GM18907 (cell line): ENCODE measurements around the gene GOLGA6L2.
"Not testable (repeated sequence)": the region's sequence is repeated elsewhere in the genome, so short reads cannot be mapped to it uniquely, and the experiment has no call there.

Experiments used
- ATAC-seq: cut with Tn5 transposase; IDR thresholded peaks from one replicate; pipeline ENCODE4 v1.9.1; 2021; ENCODE audit warnings: mild to moderate bottlenecking, moderate library complexity; ENCODE audit not compliant: unreplicated experiment

The GOLGA6L2 gene, protein sequence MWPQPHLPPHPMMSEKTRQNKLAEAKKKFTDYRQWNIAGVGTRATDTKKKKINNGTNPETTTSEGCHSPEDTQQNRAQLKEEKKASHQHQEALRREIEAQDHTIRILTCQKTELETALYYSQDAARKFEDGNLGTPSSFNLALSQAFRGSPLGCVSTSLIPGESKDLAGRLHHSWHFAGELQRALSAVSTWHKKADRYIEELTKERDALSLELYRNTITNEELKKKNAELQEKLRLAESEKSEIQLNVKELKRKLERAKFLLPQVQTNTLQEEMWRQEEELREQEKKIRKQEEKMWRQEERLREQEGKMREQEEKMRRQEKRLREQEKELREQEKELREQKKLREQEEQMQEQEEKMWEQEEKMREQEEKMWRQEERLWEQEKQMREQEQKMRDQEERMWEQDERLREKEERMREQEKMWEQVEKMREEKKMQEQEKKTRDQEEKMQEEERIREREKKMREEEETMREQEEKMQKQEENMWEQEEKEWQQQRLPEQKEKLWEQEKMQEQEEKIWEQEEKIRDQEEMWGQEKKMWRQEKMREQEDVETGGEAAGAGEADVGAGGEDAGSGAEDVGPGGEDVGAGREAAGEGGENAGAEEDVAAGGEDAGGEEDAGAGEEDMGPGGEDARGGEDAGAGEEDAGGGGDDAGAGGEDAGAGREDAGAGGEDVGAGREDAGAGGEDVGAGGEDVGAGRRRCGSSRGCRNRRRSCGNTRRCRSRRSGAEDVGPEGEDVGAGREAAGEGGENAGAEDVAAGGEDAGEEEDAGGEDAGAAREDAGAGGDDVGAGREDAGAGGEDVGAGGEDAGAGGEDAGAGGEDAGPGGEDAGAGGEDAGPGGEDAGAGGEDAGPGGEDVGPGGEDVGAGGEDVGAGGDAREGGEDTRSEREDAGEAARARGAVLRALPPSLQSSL

DNA sequence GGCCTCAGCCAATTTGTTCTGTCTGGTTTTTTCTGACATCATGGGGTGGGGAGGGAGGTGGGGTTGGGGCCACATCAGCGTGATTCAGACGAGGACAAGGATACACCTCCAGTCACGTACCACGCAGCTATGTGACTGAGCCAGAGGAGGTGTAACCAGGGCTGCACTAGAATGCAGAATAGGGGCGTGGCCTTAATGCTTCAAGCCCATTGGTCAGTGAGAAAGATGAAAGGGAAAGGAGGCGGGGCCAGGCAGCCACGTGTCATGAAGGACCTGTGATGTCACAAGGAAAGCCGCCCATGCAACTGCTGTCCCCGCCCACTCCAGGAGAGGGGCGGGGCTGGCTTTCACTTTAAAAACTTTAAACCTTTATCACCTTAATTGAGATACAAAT, at the start of gene GOLGA6L2:
Gene GOLGA6L2, minus strand, starts transcription at position 137 of the 394 bp plus-strand sequence. Its CDS starts 62 bp downstream, at position 75.
- ATAC-seq = no peak

DNA sequence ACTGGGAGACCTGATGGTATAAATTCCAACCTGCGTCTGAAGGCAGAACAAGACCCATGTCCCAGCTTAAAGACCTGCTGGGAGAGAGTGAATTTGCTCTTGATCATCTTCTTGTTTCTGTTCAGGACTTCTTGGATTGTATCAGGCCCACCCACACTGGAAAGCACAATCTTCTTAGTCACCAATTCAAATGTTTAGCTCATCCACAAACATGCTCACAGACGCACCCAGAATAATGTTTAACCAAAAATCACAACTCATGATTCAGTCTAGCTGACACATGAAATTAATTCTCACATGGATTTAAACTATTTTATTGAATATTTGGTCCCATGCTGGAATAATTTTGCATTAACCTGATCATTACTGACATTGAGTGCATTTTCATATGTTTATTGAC, 37.8 kb upstream of the GOLGA6L2 start:
- ATAC-seq = no peak

DNA sequence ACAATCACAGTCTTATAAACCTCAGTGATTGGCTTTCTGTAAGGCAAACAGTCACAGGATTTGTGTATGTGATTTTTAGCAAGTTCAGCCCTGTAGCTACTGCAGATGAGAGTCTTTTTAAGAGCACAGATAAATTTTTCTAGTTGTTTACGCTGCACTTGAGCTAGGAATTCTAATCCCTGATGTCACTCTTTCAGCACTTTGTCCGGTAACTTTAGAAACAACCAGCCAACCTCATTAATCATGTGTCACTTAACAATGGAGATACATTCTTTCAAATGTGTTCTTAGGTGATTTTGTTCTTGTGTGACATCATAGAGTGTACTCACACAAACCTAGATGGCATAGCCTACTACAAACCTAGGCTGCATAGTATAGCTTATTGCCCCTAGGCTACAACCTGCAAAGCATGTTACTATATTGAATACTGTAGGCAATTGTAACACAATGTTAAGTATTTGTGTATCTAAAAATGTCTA, 36.8 kb upstream of the GOLGA6L2 start:
- ATAC-seq = no peak

DNA sequence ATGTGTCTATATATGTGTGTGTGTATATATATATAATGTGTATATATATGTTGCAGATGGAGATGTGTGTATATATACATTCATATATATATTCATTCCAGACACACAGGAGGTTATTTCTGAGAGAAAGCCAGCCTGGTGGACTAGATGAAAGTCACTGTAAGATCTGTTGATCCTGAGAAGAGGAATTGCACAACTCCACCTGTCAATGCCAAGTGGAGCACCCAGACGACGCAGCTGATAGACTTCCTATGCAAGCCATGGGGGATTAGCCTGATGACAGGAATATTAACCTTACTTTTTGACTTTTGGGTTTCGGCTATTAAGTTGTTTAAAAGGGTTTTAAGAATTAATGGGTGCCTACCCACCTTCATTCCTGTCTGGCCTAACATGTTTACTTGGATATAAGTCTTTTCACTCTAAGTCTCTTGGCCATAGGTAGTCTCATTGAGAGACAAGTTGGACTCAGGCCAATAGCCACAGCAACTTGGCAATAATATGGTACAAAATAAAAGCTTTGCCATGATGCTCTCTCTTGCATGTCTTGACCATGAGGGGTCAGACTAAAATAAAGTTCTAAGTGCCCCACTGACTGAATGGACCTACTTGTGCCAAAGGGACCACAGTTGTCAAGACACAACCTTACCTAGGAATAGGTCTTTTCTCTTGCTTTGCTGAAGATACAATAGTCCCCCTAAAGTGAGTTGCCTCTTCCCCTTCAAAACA, 35.9 kb upstream of the GOLGA6L2 start:
- no peak for ATAC-seq

DNA sequence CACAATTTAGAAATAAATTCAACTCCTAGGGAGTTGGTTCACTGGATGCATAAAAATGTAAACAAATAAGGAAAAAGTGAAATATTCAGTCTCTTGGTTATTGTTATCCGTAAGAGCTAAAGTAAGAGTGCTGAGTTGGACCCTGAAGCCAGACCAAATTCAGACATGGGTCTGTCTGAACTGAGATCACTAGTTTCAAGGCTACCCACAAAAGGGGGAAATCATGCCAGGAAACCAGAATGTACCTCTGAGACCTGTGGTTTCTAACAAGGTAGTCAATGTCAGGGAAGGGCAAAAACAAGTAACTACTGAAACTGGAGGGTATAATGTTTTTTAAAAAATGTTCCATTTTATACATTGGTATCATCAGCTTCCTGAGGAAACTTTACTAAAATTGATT, 35.2 kb upstream of the GOLGA6L2 start:
- ATAC-seq = no peak

DNA sequence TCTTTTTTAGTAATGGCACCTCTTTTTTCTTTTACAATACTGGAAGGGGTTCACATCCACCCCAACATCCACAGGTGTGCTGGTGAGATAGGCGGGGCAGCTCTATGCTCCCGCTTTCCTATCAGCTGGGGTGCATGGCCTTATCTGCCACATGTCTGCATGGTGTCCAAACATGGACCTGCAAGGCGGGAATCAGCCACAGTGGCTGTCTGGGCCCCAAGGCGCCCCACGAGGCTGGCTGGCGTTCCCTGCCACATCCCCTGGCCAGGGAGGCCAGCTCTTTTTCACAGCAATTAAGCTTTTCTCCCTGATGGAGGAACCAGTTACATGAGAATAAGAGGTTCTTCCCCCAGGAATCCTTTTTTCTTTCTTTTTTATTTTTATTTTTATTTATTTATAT, 30.9 kb upstream of the GOLGA6L2 start:
- ATAC-seq = no peak

DNA sequence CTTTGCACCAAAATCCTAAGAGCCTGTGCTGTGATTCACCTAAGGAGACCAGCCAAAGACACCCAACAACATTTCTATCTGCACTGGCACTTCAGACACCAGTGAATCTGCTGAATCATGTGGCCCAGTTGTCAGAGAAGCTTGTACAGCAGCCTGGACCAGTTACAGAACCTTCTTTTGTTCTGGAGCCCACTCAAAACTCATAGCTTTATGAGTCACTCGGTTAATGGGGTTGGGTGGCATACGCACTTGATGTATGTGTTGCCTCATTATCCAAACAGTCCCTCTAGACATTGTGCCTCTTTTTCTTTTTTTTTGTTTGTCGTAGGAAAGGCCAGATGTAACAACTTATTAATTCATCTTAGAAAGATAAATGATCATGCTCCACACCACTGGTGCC, 25.6 kb upstream of the GOLGA6L2 start:
- no peak for ATAC-seq

DNA sequence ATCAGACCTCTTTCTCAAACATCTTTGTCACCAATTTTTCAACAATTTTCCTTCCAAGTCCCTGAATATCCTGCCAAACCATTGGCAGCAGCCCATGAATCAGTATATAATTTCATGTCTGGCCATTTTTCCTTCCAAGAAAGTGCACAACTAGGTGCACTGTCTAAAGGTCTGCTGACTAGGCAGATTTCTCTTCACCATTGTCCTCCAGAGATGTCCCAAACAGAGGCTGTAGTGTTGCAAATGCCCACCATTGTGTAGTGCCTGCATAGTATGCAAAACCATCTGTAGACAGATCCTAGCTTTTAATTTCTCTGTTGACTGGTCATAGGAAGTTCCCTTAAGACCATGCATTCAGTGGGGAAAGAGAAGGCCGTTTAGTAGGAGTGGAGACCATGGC, 25.0 kb upstream of the GOLGA6L2 start:
- ATAC-seq = no peak

DNA sequence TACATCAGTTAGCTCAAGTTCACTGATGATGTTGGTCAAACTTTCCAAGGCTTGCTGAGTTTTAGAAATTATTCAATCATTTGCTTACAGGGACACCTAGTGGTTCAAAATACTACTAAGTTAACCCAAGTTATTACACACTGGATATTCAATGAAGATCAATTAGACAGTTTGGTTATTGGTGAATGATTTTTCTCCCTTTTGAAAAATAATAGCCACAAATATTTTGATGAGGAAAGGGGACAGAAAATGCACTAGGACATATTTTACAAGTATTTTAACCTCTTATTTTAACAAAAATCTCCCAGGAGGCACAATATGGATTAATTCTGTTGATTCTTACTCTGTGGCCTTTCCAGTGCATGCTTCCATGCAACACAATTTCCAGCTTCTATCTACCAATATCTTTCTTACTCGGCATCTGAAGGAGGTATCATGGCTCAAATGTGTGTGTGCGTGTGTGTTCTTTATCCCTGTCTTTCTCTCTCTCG, 20.1 kb upstream of the GOLGA6L2 start:
- no peak for ATAC-seq

DNA sequence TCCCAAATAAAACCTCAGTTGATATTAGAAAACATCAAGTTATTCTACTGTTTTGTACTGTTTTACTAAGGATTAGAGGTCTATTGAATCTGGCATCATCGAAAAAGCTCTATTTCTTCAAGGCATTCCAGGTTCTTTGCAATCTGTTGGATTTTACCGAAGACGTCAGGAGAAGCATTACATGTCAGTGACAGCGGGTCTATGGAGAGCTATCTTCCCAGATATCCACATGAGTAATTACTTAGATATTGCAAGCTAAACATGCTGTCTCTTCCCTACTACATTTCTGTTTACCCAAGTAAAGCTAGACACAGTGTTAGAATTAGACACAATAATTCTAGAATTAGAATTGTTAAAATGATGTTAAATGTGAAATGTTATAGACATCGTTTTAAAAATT, 10.8 kb upstream of the GOLGA6L2 start:
- ATAC-seq = no peak

DNA sequence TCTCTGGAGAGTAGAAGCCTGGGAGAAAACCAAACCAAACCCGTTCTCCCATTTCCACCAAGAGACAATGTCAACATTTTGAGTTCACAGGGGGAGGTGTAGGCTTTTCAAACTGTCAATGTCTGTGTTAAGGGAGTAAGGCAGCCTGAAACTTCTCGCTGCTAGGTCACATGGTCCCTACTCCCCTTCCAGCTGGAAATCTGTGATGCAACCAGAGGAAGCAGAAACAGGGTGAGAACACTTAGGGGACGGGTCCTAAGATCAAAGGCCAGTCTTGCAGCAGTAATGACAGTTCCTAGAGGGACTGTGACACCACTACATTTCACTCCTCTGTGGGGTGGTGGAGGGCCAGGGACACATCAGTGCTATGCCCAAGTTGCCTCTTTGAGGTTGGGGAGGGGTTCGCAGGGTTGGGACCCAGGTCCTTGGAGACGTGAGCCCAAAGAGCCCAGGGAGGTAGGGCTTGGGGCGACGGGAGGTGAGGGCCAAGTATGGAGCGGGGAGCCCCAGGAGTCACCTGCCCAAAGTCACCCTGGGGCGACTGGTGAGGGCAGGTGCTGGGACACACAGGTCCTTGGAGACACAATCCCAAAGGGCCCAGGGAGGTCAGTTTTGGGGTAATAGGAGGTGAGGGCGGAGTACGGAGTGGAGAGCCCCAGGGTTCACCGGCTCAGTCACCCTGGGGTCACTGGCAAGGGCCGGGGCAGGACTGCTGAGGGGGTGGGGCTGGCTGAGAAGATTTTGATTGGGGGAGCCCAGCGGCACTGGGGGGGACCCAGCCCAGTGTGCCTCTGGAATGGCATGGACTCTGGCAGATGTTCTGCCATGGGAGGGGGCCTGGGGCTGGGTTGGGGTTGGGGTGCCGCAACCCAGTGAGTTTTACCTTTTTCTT, 582 bp downstream of the GOLGA6L2 start:
- no peak for ATAC-seq

DNA sequence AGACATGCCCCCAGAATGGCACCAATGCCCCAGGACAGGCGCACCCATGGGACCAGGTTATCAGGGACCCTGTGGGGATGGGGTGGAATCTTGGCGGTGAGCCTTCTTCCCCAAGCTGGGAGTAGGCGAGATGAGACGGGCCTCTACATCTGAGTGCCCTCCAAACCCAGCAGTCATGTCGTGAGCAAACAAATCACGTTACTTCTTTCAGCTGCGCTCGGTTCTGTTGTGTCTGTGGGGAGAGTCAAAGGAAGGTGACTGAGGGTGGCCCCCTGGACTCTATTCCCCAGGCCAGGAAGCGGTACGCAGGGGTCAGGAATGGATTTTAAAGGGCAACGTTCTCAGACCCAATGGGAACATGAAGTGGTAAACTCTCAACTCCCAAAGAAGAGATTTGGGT, 2.8 kb downstream of the GOLGA6L2 start:
- no peak for ATAC-seq

DNA sequence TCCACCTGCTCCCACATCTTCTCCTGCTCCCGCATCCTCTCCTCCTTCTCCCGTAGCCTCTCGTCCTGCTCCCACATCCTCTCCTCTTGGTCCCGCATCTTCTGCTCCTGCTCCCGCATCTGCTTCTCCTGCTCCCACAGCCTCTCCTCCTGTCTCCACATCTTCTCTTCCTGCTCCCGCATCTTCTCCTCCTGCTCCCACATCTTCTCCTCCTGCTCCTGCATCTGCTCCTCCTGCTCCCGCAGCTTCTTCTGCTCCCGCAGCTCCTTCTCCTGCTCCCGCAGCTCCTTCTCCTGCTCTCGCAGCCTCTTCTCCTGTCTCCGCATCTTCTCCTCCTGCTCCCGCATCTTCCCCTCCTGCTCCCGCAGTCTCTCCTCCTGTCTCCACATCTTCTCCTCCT, 5.8 kb downstream of the GOLGA6L2 start:
- ATAC-seq = no peak

DNA sequence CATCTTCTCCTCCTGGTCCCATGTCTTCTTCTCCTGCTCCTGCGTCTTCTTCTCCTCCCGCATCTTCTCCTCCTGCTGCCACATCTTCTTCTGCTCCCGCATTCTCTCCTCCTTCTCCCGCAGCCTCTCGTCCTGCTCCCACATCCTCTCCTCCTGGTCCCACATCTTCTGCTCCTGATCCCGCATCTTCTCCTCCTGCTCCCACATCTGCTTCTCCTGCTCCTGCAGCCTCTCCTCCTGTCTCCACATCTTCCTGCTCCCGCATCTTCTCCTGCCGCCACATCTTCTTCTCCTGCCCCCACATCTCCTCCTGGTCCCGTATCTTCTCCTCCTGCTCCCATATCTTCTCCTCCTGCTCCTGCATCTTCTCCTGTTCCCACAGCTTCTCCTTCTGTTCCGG, 6.4 kb downstream of the GOLGA6L2 start:
- no peak for ATAC-seq

DNA sequence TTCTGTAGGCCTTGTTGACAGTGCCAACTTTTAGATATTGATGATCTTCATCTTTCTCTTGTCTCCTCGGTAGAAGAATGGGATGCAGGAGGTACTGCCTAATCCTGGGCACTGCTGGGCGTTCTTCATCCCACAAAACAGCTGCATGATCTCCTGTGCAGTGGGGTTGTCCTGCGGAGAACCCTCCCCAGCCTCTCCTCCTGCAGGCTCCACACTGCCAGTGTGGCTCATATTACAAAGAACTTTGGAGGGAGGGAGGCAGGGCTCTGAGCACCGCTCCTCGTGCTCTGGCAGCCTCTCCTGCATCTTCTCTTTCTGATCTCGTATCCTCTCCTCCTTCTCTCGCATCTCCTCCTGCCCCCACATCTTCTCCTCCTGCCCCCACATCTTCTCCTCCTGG, 7.5 kb downstream of the GOLGA6L2 start:
- ATAC-seq = no peak

DNA sequence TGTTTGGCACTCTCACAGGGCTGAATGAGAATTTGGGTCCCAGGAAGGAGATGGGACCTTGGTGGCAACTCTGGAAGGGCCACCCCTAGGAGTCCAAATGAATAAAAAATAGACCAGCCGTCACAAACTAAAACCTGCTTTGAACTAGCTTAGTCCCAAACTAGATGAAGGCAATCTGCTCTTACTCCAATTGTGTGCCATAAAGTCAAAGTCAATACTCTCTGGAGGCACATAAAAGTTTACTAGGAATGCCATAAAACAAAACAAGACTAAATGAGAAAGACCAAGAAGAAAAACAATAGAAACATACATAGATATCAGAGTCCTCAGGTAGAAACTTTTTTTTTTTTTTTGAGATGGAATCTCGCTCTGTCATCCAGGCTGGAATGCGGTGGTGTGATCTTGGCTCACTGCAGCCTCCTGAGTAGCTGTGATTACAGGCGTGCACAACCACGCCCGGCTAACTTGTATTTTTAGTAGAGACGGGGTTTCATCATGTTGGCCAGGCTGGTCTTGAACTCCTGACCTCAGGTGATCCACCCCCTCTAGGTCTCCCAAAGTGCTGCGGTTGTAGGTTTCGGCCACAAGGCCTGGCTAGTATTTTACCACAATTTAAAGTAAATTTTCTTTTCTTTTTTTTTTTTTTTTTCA, 8.1 kb downstream of the GOLGA6L2 start:
- ATAC-seq = no peak

DNA sequence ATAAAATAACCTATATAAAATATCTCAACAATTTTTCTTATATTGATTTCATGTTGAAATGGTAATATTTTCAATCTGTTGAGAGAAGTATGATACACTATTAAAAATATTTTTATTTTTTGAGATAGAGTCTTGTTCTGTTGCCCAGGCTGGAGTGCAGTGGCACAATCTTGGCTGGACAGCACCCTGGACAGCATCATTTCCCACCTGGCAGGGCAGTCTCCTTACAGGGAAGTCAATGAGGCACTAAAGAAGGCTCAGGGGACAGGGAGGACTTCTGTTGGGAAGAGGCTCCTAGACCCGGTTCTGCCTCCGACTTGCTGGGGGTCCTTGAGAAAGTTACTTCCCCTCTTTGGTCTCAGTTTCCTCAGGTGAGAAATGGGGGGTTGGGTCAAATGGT, 9.4 kb downstream of the GOLGA6L2 start:
- ATAC-seq = no peak

DNA sequence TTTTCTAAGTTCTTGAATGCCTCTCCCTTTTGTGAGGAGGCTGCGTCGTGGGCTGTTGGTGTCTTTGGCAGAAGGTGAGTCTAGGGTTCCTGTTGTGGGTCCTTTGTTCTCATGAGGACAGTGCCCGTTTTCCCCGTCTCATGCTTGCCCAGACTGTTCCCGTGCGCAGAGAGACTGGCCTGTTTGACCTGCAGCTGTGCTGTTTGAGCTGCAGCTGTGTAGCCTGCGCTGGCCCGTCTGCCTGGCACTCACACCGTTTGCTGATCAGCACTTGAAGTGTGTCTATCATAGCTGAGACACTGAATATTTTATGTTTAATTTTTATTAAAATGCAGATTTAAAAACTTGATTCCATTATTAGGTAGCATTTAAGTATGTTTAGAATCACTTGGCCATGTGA, 9.9 kb downstream of the GOLGA6L2 start:
- ATAC-seq = no peak

DNA sequence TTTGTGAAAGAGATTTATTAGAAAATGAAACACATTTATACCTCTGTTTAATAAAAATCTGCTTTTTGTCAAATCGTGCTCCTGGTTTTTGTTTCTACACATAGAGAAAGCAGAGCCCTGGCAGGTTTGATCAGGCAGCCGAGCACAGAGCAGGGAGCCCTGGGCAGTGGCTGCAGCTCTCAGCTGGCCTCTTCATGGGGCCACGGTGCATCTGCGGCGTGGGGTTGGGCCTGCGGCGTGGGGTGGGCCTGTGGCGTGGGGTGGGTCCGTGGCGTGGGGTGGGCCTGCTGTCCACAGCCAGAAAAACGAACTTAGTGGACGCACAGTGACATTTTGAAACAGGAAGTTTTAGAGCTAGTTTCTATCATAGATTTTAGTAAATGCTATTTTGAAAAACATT, 10.6 kb downstream of the GOLGA6L2 start:
- no peak for ATAC-seq

DNA sequence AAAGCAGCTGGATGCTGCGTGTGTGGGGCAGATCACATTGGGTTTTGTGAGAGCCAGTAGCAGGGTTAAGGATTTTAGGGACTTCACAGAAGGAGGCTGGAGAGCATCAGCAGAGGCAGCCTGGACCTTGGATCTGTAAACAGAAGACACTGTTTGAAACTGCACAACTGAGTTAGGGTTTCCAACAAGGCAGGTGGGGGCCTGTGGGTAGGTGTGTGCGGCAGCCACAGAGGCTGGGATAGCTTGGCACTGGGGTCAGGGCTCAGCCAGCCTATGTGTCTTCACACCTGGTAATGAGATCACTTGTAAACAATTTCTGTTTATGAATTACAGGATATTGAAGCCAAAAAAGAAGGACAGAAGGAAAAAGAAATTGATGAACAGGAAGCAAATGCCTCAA, 12.3 kb downstream of the GOLGA6L2 start:
- ATAC-seq = not testable (repeated sequence)
